NCI-H1092 treated with DMSO at 0.1 percent for 48 hours (cell line): ENCODE data around the gene AGAP1.

ENCODE experiments used
- DNase-seq: peaks from one replicate; lab custom pipeline; 2025; lab: John Stamatoyannopoulos, UW

Gene AGAP1

GRCh38 chr2:235569837-235570236, 76.0 kb downstream of the AGAP1 start:
- DNase-seq, result no peak

- DNase-seq, result no peak
These were observed 76.4 kb downstream of the AGAP1 start for GRCh38 chr2:235570256-235570655.

- no peak for DNase-seq
These were observed 77.3 kb downstream of the AGAP1 start for GRCh38 chr2:235570966-235571692.

- DNase-seq, result no peak
These were observed 78.7 kb downstream of the AGAP1 start for GRCh38 chr2:235572592-235572991.

- peak; percentile 44 for DNase-seq
These were observed 79.7 kb downstream of the AGAP1 start for GRCh38 chr2:235573331-235574221.

GRCh38 chr2:235575431-235575830, 81.6 kb downstream of the AGAP1 start:
- no peak for DNase-seq

GRCh38 chr2:235575904-235576303, 82.1 kb downstream of the AGAP1 start:
- DNase-seq, result no peak

GRCh38 chr2:235576337-235576910, 82.6 kb downstream of the AGAP1 start:
- DNase-seq, result no peak

GRCh38 chr2:235577404-235578330, 83.8 kb downstream of the AGAP1 start:
- DNase-seq, result peak; percentile 65

- no peak for DNase-seq
These were observed 85.3 kb downstream of the AGAP1 start for GRCh38 chr2:235579128-235579527.

GRCh38 chr2:235580426-235581157, 86.7 kb downstream of the AGAP1 start:
- DNase-seq, result no peak

- DNase-seq, result no peak
These were observed 88.3 kb downstream of the AGAP1 start for GRCh38 chr2:235582081-235582686.

GRCh38 chr2:235582729-235583128, 88.9 kb downstream of the AGAP1 start:
- DNase-seq, result no peak

- DNase-seq, result no peak
These were observed 89.3 kb downstream of the AGAP1 start for GRCh38 chr2:235583144-235583543.

- no peak for DNase-seq
These were observed 90.2 kb downstream of the AGAP1 start for GRCh38 chr2:235583925-235584637.

GRCh38 chr2:235584638-235585007, 90.8 kb downstream of the AGAP1 start:
- DNase-seq, result no peak

- DNase-seq, result no peak
These were observed 93.4 kb downstream of the AGAP1 start for GRCh38 chr2:235587202-235587601.

- no peak for DNase-seq
These were observed 94.9 kb downstream of the AGAP1 start for GRCh38 chr2:235588750-235589149.

- no peak for DNase-seq
These were observed 97.4 kb downstream of the AGAP1 start for GRCh38 chr2:235591231-235591730.

GRCh38 chr2:235591921-235592320, 98.1 kb downstream of the AGAP1 start:
- DNase-seq, result no peak
